ENCODE results near the gene DENND1A. TPM values are rescaled to one million over a fixed set of nuclear protein-coding genes. Genes with fewer than 3 reads are reported as not detected.

Gene DENND1A
- total and polyA plus RNA-seq, 2 experiments from 2014 or later = 13.1 to 28.7 TPM

- Histone ChIP-seq H3K4me2 (no peak overlapping the region), H3K27ac (ENCODE audit: low read depth) (no peak overlapping the region), H3K79me2 (replicated peaks; ENCODE audit: insufficient read depth) (no peaks in the 10 kb centered on the region), H4K20me1 (replicated peaks; ENCODE audit: insufficient read depth) (no peaks in the 10 kb centered on the region; the same call in 1 of the 2 replicates), H3K9me2 (ENCODE audit: insufficient read depth) (no peaks in the 10 kb centered on the region), H3K4me3 (no peak overlapping the region), H3K36me3 (ENCODE audit: insufficient read depth) (no peaks in the 10 kb centered on the region), H3K4me1 (ENCODE audit: insufficient read depth) (peaks cover 15% of the 10 kb centered on the region), H3F3A (replicated peaks; ENCODE audit: low read depth) (no peaks in the 10 kb centered on the region), H3K27me3 (ENCODE audit: insufficient read depth) (no peaks in the 10 kb centered on the region), H2AFZ (no peak overlapping the region)
- H3K9me3 Mint-ChIP-seq = peaks cover 5% of the 10 kb centered on the region
- no peak for TF ChIP-seq ZNF462 (CRISPR knock-in tag; IDR thresholded peaks at IDR 0.05)
- TF ChIP-seq STAT1 (IDR thresholded peaks at IDR 0.05; ENCODE audit: unreplicated experiment) = no peak
- TF ChIP-seq REST (IDR thresholded peaks at IDR 0.05; ENCODE audit: unreplicated experiment) = no peak
- TF ChIP-seq EZH2 (IDR thresholded peaks at IDR 0.05; ENCODE audit: low read depth, unreplicated experiment) = no peak
- no peak for TF ChIP-seq ZNF331 (CRISPR knock-in tag; IDR thresholded peaks at IDR 0.05; ENCODE audit: low read depth)
- TF ChIP-seq EZH2phosphoT487 (IDR thresholded peaks at IDR 0.05; ENCODE audit: unreplicated experiment) = no peak
- TF ChIP-seq NANOG (IDR thresholded peaks at IDR 0.05; ENCODE audit: borderline replicate concordance) = no peak
- TF ChIP-seq CREB1 (CRISPR knock-in tag; IDR thresholded peaks at IDR 0.05; ENCODE audit: low read depth) = no peak
- no peak for TF ChIP-seq ETS1 (IDR thresholded peaks at IDR 0.05)
- no peak for TF ChIP-seq CTCF (conservative IDR thresholded peaks at IDR 0.05; ENCODE audit: low read depth in 2 of 2)
- TF ChIP-seq JUNB (IDR thresholded peaks at IDR 0.05; ENCODE audit: unreplicated experiment) = no peak
- no peak for TF ChIP-seq ZNF114 (CRISPR knock-in tag; IDR thresholded peaks at IDR 0.05)
- TF ChIP-seq POLR2AphosphoS5 (IDR thresholded peaks at IDR 0.05; ENCODE audit: low read depth) = no peak
- H3K36me3 Mint-ChIP-seq (ENCODE audit: low read depth) = peaks cover 16% of the 10 kb centered on the region
- DNase-seq (ENCODE audit: low spot score) = no peak
- no peaks in the 10 kb centered on the region for H3K27me3 Mint-ChIP-seq (ENCODE audit: insufficient read depth, low read depth, poor library complexity)
- H3K4me3 Mint-ChIP-seq = no peak overlapping the region
- no peak for ATAC-seq
- H3K4me1 Mint-ChIP-seq = peaks cover 40% of the 10 kb centered on the region
- H3K27ac Mint-ChIP-seq = no peak overlapping the region
Observed at GRCh38 chr9:123657941-123658340, 272.0 kb downstream of the DENND1A start.
